Common myeloid progenitor, CD34-positive (primary cell): ENCODE results near the gene UCK1.

Source experiments
- CTCF ChIA-PET: fragments of 350-600 bp; sonication (Branson Sonifier 250); formaldehyde crosslinking; loops from one replicate; lab custom pipeline; 2021; ENCODE audit warnings: antibody characterized with exemption; lab: Charles Lee
- POLR2A ChIA-PET: fragments of 350-600 bp; sonication (Branson Sonifier 250); formaldehyde crosslinking; loops from one replicate; lab custom pipeline; 2021; ENCODE audit warnings: antibody characterized with exemption; lab: Charles Lee
- DNase-seq, 3 donors: peaks; one replicate each; pipeline versions ENCODE4 v3.0.0 to v3.0.0-alpha.2; 2013
- H3K27ac ChIP-seq, 2 experiments: 1 replicate in 1 of 2; 2 replicates in 1 of 2; pipeline ENCODE4 v1.7.0; 2013; ENCODE audit warnings: inconsistent platforms in 2 of 2, low read length in 2 of 2, mild to moderate bottlenecking in 2 of 2, low read depth in 1 of 2, moderate library complexity in 1 of 2; ENCODE audit not compliant: severe bottlenecking in 2 of 2, insufficient read depth in 1 of 2, poor library complexity in 1 of 2
- H3K27me3 ChIP-seq, 5 experiments: replicated peaks in 2 of 5; 1 replicate in 3 of 5; 2 replicates in 2 of 5; pipeline versions ENCODE4 v1.6.1 to v1.7.0; 2013; ENCODE audit warnings: low read length in 4 of 5, mild to moderate bottlenecking in 2 of 5, moderate library complexity in 2 of 5, inconsistent platforms in 1 of 5; ENCODE audit not compliant: insufficient read depth in 5 of 5, control insufficient read depth in 4 of 5
- H3K36me3 ChIP-seq, 4 experiments: 1 replicate in 2 of 4; 2 replicates in 2 of 4; pipeline versions ENCODE4 v1.6.1 to v1.7.0; 2013; ENCODE audit warnings: low read length in 3 of 4, control low read depth in 1 of 4, mild to moderate bottlenecking in 1 of 4; ENCODE audit not compliant: control insufficient read depth in 4 of 4, insufficient read depth in 4 of 4
- H3K4me1 ChIP-seq, 4 experiments: 1 replicate in 3 of 4; 2 replicates in 1 of 4; pipeline versions ENCODE4 v1.6.1 to v1.7.1; 2013; ENCODE audit warnings: low read length in 3 of 4, mild to moderate bottlenecking in 3 of 4, control low read depth in 1 of 4, inconsistent platforms in 1 of 4, moderate library complexity in 1 of 4; ENCODE audit not compliant: control insufficient read depth in 4 of 4, insufficient read depth in 4 of 4; ENCODE audit errors: control extremely low read depth in 1 of 4
- H3K4me3 ChIP-seq, 7 experiments: 1 replicate in 4 of 7; 2 replicates in 3 of 7; pipeline versions ENCODE4 v1.5.1 to v1.7.0; 2013; ENCODE audit warnings: mild to moderate bottlenecking in 7 of 7, low read length in 6 of 7, moderate library complexity in 6 of 7, inconsistent platforms in 2 of 7, low read depth in 2 of 7, control low read depth in 1 of 7; ENCODE audit not compliant: insufficient read depth in 4 of 7, control insufficient read depth in 1 of 7; ENCODE audit errors: extremely low read depth in 1 of 7
- H3K9me3 ChIP-seq, 5 experiments: 1 replicate in 4 of 5; 2 replicates in 1 of 5; pipeline versions ENCODE4 v1.6.1 to v1.7.1; 2013; ENCODE audit warnings: low read length in 4 of 5, mild to moderate bottlenecking in 2 of 5, inconsistent platforms in 1 of 5, low read depth in 1 of 5, moderate library complexity in 1 of 5; ENCODE audit not compliant: control insufficient read depth in 4 of 5, insufficient read depth in 2 of 5; ENCODE audit errors: control extremely low read depth in 1 of 5
- WGBS: methylation state at CpG from one replicate; pipeline ENCODE4 v1.1.5; 2013; ENCODE audit not compliant: insufficient coverage; 5-methylcytosine and 5-hydroxymethylcytosine counted together

UCK1 gene

GRCh38 chr9:131529597-131530545, 1.2 kb downstream of the UCK1 start:
- Histone ChIP-seq H3K4me1 (peaks cover 2 to 26% (median 25%) of the 10 kb centered on the region in 4 experiments), H3K27me3 (no peaks in the 10 kb centered on the region), H3K4me3 (peak overlapping the region; percentile 71 to 89 (median 81)), H3K9me3 (no peaks in the 10 kb centered on the region), H3K27ac (peak overlapping the region in 1 of 2 experiments; percentile 70), H3K36me3 (peaks cover 10 to 49% (median 30%) of the 10 kb centered on the region in 4 experiments)
- POLR2A ChIA-PET = no interaction called here
- no peak for DNase-seq
- WGBS = 79% methylated on average over 22 of the region's 24 CpGs
- CTCF ChIA-PET = interaction anchor here (1.1 to 1.3 kb wide), 2 partner anchors 10 to 26 kb away, joined by 3 to 4 read pairs; no protein-coding TSS in a partner anchor

DNA sequence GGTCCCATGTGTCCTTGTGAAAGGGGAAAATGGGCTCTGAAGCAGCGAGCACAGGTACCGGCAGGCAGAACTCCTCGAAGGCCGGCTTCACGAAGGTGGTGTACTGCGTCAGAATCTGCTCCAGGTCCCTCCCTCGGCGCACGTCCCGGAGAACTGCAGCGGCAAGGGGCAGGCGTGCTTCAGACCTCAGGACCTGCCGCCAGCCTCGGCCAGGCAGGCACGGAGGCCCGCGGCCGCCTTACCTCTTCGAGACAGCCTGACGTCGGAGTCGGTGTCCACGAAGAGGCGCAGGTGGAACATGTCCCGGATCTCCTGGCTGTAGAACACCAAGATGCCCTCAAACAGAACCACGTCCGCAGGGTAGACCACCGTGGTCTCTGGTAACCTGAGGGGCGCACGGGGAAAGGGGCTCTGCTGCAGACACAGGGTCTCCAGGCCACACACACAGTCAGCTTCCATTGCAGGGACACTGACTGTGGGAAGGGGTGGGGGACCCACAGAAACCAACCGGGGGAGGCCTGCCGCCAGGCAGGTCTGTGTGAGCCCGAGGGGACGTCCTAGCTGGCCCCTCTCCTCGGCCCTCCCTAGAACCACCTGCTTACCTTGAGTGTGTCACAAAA, 2.1 kb downstream of the UCK1 start:
- Histone ChIP-seq H3K36me3 (peaks cover 10 to 57% (median 37%) of the 10 kb centered on the region in 4 experiments), H3K27me3 (no peaks in the 10 kb centered on the region), H3K4me3 (no peak overlapping the region), H3K4me1 (peaks cover 0 to 18% (median 16%) of the 10 kb centered on the region in 4 experiments), H3K27ac (no peak overlapping the region), H3K9me3 (no peaks in the 10 kb centered on the region)
- ChIA-PET POLR2A (no interaction called here), CTCF (interaction anchor here (1.3 kb wide), 1 partner anchor 25 kb away, joined by 4 read pairs; no protein-coding TSS in a partner anchor)
- 97% methylated on average over 35 of the region's 35 CpGs for WGBS
- no peak for DNase-seq

DNA sequence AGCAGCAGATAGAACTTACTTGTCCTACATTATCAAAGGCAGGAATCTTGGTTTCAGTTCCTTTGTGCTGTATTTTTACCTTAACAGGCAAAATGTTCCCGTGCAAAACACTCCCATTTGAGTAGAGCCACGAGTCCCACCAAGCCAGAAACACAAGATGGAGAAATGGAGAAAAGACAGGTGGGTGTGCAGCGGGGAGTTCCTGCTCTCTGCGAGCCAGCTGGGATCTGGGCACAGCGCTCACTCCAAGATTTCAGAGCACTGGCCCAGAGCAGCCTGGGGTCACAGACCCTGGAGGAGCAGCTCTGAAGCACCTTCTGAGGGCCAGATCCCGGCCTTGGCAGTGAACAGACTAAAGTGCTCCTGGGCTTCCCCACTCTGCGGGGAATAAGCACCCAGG, 2.9 kb downstream of the UCK1 start:
- no peak for DNase-seq
- Histone ChIP-seq H3K36me3 (peaks cover 10 to 66% (median 44%) of the 10 kb centered on the region in 4 experiments), H3K27me3 (no peaks in the 10 kb centered on the region), H3K27ac (no peak overlapping the region), H3K4me1 (peaks cover 0 to 16% (median 16%) of the 10 kb centered on the region in 4 experiments), H3K9me3 (no peaks in the 10 kb centered on the region), H3K4me3 (no peak overlapping the region)
- ChIA-PET POLR2A (no interaction called here), CTCF (no interaction called here)
- WGBS = 98% methylated on average over 7 of the region's 7 CpGs

- CTCF ChIA-PET = no interaction called here
- H3K27ac ChIP-seq = no peak overlapping the region
- peaks cover 0 to 11% (median 11%) of the 10 kb centered on the region in 4 experiments for H3K4me1 ChIP-seq
- no peaks in the 10 kb centered on the region for H3K27me3 ChIP-seq
- no peaks in the 10 kb centered on the region for H3K9me3 ChIP-seq
- H3K4me3 ChIP-seq = no peak overlapping the region
- POLR2A ChIA-PET = no interaction called here
- WGBS = 88% methylated on average over 13 of the region's 19 CpGs
- DNase-seq = no peak
- peaks cover 10 to 88% (median 60%) of the 10 kb centered on the region in 4 experiments for H3K36me3 ChIP-seq
These were observed 5.2 kb downstream of the UCK1 start for GRCh38 chr9:131525643-131526565.

- 95% methylated on average over 23 of the region's 23 CpGs for WGBS
- H3K27ac ChIP-seq = no peak overlapping the region
- H3K9me3 ChIP-seq = no peaks in the 10 kb centered on the region
- peaks cover 0 to 2% (median 2%) of the 10 kb centered on the region in 4 experiments for H3K4me1 ChIP-seq
- ChIA-PET POLR2A (no interaction called here), CTCF (no interaction called here)
- peaks cover 10 to 95% (median 68%) of the 10 kb centered on the region in 4 experiments for H3K36me3 ChIP-seq
- H3K4me3 ChIP-seq = no peak overlapping the region
- DNase-seq = no peak
- H3K27me3 ChIP-seq = no peaks in the 10 kb centered on the region
These were observed 6.3 kb downstream of the UCK1 start for GRCh38 chr9:131524665-131525315.
